ENCODE results near the gene EMSY.

EMSY gene

DNA sequence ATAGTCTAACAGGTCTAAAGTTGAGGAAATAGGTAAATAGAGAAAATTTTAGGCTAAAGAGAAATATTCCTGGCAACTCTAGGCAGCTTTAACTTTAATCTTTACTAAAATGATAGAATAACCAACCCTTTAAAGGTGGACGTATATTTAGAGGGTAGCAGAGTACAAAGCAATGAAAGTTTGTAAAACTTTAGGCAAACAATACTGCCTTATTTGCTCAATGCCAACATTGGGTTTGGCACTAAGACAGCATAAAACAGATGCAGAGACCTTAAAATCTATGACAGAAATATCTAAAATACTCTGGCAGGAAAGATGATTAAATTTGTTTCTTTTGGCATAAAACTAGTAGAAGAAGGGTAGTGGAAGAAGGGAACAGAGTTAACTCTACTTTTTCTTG lies 70.7 kb downstream of the EMSY start:
- DNase-seq (ENCODE audit: low read depth): no peak

DNA sequence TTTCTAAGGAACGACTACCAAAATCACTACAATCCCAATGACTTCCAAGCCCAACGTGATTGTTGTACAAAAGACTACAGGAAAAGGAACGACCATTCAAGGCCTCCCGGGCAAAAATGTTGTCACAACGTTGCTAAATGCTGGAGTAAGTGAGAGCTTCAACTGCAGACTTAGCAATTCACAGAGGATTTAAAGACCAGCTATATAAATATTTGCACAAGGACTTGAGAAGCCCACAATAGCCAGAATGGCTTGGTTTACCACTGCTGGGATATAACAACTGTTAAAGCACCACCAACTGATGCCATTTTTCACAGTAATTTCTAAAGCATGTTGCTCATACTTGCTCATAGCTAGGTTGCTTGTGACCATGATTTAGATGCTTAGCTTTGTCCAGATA lies 78.3 kb downstream of the EMSY start:
- DNase-seq (ENCODE audit: low read depth): no peak

DNA sequence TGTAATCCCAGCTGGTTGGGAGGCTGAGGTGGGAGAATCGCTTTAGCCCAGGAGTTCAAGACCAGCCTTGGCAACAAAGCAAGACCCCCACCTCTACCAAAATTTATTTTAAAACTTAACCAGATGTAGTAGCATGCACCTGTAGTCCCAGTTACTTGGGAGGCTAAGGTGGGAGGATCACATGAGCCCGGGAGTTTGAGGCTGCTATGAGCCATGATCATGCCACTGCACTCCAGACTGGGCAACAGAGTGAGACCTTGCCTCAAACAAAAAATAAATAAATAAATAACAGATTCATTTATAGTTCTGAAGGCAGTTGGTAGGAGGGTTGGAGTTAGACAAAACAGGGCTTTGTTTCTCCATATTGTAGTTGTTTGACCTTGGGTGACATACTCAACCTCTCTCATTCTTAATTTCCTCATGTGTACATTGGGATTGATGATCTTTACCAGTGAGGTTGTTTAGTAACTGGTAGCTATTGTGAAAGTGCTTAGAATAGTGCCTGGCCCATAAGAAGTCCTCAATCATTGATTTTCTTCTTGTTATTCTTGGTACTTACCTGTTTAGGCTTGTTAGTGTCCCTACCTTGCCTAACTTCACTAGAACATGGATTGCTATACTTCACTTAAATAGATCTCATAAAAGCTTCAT lies 79.1 kb downstream of the EMSY start:
- no peak for DNase-seq (ENCODE audit: low read depth)

DNA sequence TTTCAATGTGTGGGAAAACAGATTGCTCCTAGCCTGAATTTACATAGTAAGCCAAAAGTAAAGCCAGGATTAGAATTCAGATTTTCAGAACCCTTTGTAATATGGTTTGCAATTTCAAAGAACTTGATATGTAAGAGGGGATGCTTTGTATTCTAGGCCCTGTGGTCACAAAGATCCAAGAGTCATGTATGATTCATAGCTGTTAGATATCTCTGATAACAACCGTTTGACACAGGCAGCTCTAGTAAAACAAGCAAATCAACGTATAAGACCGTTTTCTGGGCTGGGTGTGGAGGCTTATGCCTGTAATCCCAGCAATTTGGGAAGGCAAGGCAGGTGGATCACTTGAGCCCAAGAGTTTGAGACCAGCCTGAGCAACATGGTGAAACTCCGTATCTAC lies 79.6 kb downstream of the EMSY start:
- DNase-seq (ENCODE audit: low read depth): no peak

DNA sequence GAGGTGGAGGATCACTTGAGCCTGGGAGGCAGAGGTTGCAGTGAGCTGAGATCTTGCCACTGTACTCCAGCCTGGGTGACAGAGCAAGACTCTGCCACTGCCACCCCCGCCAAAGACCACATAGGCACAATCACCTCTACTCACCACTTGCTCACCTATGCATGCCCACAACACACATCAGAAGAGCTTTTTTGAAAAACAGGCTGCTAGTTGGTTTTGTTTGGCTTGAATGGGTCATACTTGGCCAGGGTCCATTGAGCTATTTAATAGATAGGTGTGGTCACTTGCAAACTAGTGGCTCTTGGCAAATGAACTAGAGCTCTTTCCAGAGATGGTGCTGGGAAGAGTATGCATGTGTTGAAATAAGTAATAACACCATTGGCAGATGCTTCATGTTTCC lies 80.1 kb downstream of the EMSY start:
- DNase-seq (ENCODE audit: low read depth): no peak

DNA sequence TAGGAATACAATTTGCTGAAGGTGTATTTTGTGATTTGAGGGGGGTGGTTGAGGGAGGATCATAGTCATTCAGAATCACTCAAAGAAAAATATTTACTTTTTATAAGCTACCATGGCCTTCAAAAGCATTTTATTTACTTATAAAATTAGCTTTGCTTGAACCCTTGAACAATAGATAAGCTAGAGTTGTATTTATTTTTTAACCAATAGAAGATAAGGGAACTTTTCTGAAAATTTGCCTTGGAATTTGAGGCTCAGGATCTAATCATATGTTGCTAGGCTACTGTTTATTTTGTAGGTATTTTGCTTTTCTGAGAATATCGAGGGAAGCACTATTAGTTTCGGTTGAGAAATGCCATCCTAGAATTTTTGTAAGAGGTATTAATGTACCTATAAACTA lies 82.1 kb downstream of the EMSY start:
- DNase-seq (ENCODE audit: low read depth): no peak

DNA sequence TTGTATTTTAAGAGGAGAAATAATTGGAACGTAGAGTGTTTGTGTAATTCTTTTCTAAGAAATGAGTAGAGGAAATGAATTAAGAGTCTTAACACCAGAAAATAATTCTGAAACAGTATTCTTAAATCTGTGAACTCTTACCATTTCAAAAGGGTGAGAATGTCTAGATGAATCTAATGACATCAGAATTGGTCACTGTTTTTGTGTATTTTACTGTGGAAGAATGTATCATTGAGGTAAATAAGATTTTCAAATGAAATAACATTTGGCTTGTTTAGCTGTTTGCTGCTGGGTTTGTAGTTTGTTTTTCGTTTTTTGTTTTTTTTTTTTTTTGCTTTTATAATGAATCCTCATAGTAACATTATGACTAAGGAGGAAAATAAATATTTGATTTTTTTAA lies 97.6 kb downstream of the EMSY start:
- DNase-seq (ENCODE audit: low read depth): no peak

DNA sequence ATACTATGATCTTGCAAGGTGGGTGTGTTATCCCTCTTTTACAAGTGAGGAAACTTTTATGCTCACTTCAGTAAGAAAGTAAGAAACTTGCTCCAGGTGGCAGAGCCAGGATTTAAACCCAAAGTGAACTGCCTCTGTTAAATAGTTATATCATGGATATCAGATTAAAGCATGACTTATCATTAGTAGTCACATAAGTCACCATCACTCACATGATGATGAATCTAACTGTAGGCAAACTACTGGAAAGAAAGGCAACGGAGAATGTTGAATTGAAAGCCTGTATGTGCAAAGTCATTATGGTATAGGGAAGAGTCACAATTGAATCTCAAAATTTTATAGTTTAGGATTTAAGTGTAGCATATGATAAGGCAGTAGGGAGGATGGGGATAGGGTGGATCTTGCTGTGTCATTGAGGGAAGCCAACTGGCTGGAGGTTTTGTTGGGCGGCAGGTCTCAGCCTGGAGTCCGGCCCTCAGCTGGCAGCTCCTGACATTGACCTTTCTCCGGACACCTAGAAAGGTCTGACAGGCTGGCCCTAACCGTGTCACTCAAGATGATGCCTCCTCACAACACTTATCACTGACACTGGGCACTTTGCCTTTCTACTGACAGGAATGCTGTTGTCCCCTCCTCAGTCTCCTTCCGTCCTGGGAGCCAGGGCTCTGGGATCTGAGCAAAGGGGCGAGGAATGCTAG lies 98.3 kb downstream of the EMSY start:
- DNase-seq (ENCODE audit: low read depth): no peak

DNA sequence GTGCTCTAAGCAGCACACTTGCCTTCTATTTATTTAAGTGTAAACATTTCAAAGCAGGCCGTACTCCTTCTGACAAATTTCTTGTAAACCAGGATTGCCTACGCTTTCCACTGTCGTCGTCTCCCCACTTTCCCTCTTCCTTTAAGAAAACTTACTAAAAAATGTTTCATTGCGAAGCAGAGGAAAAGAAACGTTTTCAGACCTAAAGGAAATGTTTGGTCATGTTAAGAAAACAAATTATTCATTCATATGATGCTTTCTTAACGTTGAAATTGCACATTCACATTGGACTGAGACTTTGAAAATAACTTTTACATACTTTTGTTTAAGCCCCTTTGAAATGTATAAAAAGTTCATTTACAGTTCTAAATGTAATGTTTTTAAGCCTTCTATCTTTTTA lies 106.0 kb downstream of the EMSY start:
- DNase-seq (ENCODE audit: low read depth): no peak

DNA sequence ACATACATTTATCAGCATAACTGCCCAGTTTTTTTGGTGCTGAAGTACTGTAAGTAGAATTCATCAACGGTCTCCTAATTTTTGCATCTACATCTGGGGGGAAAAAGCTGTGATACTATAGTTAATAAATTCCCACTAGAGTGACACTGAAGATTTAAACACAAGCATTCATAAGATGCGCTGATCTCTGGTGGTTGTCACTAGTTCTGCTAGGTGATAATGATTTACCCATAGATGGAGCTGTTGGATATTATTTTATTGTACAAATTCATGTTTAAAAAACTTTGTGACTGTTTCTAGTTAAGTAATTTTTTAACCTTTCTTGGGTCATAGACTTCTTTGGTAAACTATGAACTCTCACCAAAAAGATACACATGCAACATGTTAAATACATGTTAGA lies 106.6 kb downstream of the EMSY start:
- no peak for DNase-seq (ENCODE audit: low read depth)

DNA sequence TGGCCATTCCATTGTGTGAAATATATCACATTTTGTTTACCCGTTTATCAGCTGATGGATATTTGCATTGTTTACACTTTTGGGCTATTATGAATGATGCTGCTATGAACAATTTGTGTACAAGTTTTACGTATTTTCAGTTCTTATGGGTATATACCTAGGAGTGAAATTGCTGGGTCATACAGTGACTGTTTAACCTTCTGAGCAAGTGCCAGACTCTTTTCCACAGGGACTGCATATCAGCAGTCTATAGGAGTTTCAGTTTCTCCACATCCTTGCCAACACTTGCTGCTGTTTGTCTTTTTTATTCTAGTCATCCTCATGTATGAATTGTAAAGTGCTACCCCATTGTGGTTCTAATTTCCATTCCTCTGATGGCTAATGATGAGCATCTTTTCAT lies 108.2 kb downstream of the EMSY start:
- no peak for DNase-seq (ENCODE audit: low read depth)

DNA sequence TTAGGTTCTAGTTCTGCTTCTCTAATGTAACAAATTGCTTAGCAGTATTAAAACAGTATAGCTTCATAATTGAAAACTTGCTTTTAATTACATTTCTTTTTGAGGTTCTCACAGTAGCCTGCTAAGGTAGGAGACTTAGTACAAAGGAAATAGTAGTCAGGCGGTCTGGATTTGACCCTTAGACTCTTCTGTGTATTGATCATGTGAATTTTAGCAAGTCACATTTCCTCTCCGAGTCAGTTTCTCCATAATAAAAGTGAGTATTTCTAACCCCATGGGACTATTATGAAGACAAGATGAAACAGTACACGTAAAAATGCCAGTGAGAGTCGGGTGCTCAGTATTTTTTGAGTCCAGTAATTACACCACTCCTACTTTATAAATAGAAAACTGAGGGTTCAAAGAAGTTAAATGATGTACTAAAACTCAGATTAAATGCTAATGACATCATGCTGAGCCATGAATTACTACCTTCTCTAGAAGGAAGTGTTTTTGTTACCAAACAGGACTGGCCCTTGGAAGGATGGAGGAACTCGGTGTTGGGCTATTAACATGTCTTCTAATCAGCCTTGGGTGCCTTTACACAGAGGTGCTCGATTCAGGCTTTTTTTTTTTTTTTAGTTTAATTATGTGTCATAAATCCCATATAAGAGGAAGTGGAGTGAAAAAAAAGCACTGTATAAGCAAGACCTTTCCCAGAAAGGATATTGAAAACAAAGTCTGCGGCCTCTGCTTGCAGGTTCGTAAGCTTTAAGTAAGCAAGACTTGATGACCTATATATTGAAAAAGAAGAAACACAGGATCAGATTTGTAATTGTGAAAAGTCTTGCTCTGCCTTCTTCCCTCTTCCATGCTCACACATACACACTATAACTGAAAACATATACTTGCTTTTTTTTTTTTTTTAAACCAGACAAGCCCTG lies 109.0 kb downstream of the EMSY start:
- no peak for DNase-seq (ENCODE audit: low read depth)

DNA sequence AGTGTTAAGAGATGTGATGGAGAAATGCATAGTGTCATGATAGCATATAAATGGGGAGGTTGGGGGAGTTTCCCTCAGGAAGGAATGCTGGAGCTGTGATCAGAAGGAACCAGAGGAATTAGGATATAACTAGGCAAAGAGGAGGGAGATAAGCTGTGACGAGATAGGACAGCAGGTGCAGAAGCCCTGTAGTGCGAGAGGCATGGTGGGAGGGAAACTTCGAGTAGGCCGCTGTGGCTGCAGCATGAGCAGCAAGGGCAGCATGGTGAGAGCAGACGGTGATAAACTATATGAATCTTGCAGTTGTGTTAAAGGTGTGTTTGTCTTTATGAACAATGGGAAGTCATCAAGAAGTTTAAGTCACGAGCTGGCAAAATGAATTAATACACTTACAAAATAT lies 109.9 kb downstream of the EMSY start:
- no peak for DNase-seq (ENCODE audit: low read depth)

DNA sequence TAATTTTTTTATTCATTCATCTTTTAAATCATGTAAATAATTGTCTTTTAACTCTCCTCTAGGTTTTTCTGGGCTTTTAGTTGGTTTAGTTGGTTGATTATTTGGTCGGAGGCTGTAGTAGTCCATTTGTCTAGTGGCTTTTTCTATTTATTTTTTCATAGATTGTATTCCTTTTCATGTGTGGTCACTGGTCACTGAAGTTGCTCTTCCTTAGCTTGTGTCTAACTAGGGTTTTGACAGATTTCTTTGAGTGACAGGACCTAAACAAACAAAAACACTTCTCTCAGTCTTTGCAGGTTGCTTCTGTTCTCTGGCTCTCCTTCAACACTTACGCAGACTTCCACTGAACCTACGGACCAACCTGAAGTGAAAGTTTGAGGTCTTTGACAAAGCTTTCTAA lies 112.6 kb downstream of the EMSY start:
- no peak for DNase-seq (ENCODE audit: low read depth)

DNA sequence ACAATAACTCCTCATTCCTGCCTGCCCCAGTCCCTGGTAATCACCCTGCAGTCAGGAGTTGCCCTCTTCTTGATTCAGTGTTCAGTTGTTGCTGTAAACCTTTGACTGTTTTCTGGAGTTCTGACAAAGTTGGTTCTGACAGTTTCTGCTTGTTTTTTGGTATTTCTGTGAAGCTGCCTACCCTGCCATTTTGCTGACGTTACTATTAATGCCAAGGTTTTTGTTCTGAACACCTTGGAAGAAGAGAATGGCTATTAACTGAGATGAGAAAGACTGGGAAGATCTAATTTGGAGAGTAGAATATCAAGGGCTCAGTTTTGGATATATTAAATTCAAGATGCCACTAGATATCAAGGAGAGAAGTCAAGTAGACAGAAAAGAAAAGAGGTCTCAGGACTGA lies 113.7 kb downstream of the EMSY start:
- DNase-seq (ENCODE audit: low read depth): no peak

DNA sequence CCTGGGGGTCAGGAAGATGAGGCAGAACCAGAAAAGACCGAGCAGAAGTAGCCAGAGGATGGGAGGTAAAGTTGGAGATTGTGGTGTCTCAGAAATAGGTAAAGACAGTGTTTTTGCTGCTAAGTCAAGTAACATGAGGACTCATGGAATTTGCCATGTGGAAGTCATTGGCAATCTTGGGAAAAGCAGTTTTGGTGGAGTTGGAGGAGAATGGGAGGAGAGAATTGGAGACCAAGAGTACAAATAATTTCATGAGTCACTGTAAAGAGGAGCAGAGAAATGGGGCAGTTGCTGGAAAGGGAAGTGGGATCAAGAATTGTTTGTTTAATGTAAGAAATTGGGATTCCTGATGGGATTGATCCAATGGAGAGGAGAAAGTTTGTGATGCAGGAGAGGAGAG lies 114.1 kb downstream of the EMSY start:
- DNase-seq (ENCODE audit: low read depth): no peak

DNA sequence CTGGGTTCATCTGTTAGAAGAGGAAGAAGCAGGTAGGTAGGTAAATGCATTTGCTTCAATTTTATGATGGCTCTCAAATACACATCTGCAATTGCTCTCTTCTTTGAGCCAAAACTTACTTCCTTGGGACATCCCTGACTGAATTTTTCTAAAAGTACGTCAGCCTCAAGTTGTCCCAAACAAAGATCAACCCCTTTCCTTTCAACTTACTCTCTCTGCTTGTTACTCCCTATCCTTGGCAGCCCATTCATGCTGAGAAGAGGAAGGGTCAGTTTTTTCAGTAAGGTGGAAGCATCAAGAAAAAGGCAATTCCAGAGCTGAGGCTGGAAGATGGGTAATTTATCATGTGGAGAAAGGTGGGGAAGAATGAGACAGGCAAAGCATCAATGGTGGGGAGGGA lies 114.5 kb downstream of the EMSY start:
- DNase-seq (ENCODE audit: low read depth): no peak

DNA sequence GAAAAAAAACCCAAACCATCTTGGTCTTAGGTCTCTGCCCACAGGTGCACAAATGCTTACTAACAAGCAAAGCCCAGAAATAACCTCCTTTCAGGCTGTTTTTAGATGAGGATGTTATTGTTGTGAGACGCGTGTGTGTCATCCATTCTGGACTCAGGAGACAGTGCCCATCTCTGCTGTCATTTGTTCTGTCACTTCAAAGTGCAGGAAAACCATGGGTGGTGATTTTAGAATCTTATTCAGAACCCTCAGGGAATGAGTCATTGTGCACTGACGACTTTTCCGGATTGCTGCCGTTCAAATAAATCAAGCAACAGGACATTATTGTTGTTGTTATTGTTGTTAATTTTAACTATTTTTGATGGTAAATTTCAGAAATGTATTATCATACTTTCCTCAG lies 115.4 kb downstream of the EMSY start:
- no peak for DNase-seq (ENCODE audit: low read depth)

DNA sequence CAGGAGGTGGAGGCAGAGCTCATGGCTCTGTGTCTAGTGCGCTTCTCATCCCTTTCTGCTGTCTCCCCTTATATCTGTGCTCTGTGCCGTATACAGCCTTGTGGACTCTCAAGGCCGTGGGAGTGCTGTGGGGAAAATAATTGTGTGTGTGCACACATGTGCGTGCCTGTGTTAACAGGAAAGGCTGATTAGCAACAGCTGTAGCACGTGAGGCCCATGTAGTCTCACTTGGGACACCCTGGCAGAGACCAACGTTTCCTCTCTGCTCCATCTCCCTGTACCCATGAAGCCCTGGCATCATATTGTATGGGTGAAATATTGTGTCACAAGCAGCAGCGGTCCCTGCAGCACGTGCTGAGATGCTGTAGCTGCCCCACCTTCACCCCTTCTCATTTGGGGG lies 116.4 kb downstream of the EMSY start:
- no peak for DNase-seq (ENCODE audit: low read depth)

DNA sequence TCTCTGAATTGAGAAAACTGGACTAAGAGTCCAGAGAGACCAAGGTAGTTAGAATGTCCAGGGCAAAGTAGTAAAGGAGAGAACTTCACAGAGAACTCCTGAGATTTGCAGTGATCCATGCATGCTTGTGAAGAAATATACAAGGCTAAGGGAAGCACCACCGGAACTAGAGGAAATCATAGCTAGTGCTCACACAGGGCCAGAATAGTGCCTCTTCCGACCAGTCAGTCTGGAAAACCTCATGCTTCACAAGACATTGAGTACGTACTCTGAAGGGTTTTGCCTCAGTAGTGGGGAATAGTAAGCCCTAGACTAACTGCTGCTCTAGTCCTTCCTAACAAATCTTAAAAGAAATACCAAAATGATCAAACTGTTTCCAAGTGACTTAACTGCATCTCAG lies 117.7 kb downstream of the EMSY start:
- DNase-seq (ENCODE audit: low read depth): no peak

DNA sequence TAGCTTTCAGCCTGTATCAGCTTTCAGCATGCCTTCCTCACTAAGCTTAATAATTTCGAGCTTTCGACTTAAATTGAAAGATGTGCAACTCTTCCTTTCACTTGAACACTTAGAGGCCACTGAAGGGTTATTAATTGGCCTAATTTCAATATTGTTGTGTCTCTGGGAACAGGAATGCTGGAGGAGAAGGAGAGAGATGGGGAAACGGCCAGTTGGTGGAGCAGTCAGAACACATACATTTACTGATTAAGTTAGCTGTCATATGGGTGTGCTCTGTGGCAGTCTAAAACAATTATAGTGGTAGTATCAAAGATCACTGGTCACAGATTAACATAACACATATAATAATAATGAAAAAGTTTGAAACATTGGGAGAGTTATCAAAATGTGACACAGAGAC lies 119.5 kb downstream of the EMSY start:
- DNase-seq (ENCODE audit: low read depth): no peak

DNA sequence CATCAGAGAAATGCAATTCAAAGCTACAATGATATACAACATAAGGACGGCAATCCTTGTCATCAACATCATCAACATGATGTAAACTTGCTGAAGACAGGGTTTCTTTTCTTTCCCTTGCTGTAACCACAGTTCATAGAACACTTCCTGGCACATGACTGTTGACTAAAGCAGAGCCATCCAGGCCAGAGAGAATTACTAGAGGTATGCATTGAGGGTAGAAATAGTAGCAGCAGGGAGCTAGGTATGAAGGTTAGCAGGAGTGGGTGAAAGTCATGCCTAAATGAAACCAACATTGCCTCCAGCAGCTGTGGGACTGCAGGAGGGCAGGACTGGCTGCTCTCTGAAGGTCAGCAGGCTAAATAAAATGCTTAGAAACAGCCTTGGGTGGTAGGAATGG lies 122.0 kb downstream of the EMSY start:
- no peak for DNase-seq (ENCODE audit: low read depth)

DNA sequence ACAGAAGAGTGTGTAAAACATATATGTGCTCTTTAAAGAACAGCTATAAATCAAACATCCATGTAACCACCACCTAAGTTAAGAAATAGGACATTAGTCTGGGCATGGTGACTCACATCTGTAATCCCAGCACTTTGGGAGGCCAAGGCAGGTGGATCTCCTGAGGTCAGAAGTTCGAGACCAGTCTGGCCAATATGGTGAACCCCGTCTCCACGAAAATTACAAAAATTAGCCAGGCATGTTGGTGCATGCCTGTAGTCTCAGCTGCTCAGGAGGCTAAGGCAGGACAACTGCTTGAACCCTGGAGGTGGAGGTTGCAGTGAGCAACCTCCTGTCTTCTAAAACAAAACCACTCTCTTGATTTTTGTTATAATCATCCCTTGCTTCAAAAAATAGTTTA lies 122.4 kb downstream of the EMSY start:
- no peak for DNase-seq (ENCODE audit: low read depth)

Measured in stimulated activated CD8-positive, alpha-beta memory T cell treated with anti-CD3 and anti-CD28 coated beads, Interleukin-7, amount 100 ng/mL, for 24 hours (primary cell).